ENCODE data around the gene SMARCE1.

DNA sequence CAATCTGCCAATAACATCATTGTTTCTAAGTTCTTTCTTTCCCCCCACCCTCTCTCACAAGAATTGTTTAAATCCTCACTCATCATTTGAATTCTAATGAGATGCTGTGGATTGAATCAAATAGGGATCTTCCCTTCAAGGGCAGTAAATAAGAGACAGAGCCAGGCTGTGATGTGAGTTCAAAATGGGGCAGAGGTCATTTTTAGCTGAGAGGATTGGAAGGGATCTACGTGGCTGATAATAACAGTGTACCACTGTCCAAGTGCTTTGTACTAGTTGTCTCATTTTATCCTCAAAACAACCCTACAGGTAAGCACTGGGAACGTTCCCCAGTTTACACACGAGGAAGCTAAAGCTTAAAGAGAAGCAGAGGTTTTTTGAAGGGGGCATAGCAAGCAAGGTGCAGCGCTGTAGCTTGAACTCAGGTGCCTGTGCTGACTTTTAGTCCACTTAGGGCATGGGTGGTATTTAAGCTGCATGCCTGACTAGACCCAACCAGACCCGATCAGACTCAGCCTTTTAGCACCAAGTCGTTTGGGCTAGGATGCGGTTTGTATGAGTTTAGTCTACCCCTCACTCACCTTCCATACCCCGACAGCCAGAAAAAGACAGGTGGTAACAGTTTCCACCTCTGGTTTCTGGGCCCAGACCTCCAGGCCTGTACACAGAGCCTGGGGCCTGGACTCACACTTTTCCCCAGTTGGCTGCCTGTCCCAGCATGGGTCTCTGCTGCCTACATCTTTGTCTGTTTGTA lies 43.1 kb downstream of the SMARCE1 start:
- TF ChIP-seq ARNT (IDR thresholded peaks at IDR 0.05): no peak
- TF ChIP-seq L3MBTL2 (conservative IDR thresholded peaks at IDR 0.05): no peak

Data from HEK293T (cell line).